Measurements from ENCODE around the gene HIRIP3. TPM values are rescaled to one million over a fixed set of nuclear protein-coding genes. Genes with fewer than 3 reads are reported as not detected.

The HIRIP3 gene
- polyA plus RNA-seq, 3 donors, result 3.3 to 4.8 (median 3.7) TPM

GRCh38 chr16:29978081-29978480, 17.3 kb downstream of the HIRIP3 start:
- DNase-seq, result no peak
- H3K27ac Mint-ChIP-seq, result peak overlapping the region in 4 of 7 donors; percentile 38 to 63 (median 46)
- peaks cover 43% of the 10 kb centered on the region for H4K20me1 ChIP-seq (ENCODE audit: insufficient read depth, low read length)
- no peak for TF ChIP-seq CTCF (IDR thresholded peaks at IDR 0.05)
- H3K4me1 Mint-ChIP-seq, result peaks cover 30% of the 10 kb centered on the region
- intact Hi-C loops (cut with micrococcal nuclease), result loop anchor here in 1 of 2 donors (10.0 kb wide), 1 partner anchor 113 kb away; the partner anchor contains the start of gene CDIPT
- H3K9me3 Mint-ChIP-seq, result peaks cover 0 to 2% (median 0%) of the 10 kb centered on the region in 7 donors
- peaks cover 58 to 64% of the 10 kb centered on the region in 2 donors for H3K36me3 ChIP-seq (replicated peaks in 1 of 2; ENCODE audit: control insufficient read depth in 1 of 2, insufficient read depth in 2 of 2, low read length in 2 of 2)
- no peaks in the 10 kb centered on the region for H3K9me3 ChIP-seq (replicated peaks in 1 of 2; ENCODE audit: control insufficient read depth in 1 of 2, insufficient read depth in 1 of 2, low read length in 2 of 2)
- no peaks in the 10 kb centered on the region for H3K27me3 ChIP-seq (ENCODE audit: control insufficient read depth in 2 of 2, insufficient read depth in 2 of 2, low read length in 2 of 2)
- no peak overlapping the region for H2AFZ ChIP-seq (ENCODE audit: insufficient read depth, low read depth, low read length, poor library complexity, severe bottlenecking)
- no peak overlapping the region for H3K9ac ChIP-seq (ENCODE audit: insufficient read depth, low read length, poor library complexity, severe bottlenecking)
- WGBS (ENCODE audit: insufficient coverage), result 96% methylated on average over 4 of the region's 9 CpGs
- H3K4me1 ChIP-seq (ENCODE audit: control insufficient read depth in 1 of 2, insufficient read depth in 2 of 2, low read length in 2 of 2), result peaks cover 25 to 32% of the 10 kb centered on the region in 2 donors
- peaks cover 46% of the 10 kb centered on the region for H3K79me2 ChIP-seq (ENCODE audit: insufficient read depth, low read length)
- H3K4me3 Mint-ChIP-seq, result no peak overlapping the region
- peaks cover 0 to 5% (median 2%) of the 10 kb centered on the region in 3 donors for H3K27me3 Mint-ChIP-seq (ENCODE audit: low read depth in 3 of 3)
- H3K4me2 ChIP-seq (replicated peaks; ENCODE audit: extremely low read depth, low read length, poor library complexity, severe bottlenecking), result no peak overlapping the region
- peaks cover 55 to 63% of the 10 kb centered on the region in 2 donors for H3K36me3 Mint-ChIP-seq
- H3K4me3 ChIP-seq (replicated peaks in 1 of 3; ENCODE audit: low read depth in 2 of 3, low read length in 3 of 3), result no peak overlapping the region
- H3K27ac ChIP-seq (ENCODE audit: low read depth in 1 of 2, low read length in 2 of 2), result peak overlapping the region in 1 of 2 donors; percentile 8

DNA sequence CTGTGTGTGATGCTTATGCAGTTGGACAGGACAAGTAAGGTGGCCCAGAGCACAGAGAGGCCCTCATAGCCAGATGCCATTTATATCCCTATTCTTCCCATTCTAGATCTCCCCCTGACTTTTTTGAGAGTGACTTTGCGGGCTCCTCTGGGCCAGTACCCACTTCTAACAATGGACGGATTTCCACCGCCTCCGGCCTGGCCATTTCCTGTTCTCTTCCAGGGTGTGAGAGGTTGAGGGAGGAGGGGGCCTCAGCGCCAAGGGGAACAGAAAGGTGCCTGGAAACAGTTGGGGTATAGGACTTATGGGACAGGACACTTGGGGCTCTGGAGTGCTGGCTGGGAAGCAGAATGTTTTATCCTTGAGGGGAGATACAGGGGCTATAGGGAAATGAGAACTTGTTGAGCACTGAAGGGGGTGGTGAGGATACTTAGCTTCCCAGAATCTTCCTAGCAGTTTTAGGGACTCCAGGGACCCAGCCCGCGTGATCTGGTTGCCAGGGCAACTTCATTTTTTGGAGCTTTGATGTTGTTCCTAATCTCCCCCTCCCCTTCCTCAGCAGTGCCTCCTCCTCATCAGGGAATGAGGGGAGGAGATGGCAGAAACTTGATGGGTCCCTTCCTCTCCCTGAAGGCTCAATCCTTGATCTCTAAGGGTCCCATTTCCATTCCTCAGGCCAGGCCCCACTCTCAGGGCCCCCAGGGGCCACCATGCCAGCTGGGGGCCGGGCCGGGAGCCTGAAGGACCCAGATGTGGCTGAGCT, 18.2 kb downstream of the HIRIP3 start:
- peaks cover 0 to 5% (median 0%) of the 10 kb centered on the region in 3 donors for H3K27me3 Mint-ChIP-seq (ENCODE audit: low read depth in 3 of 3)
- Histone ChIP-seq H3K79me2 (ENCODE audit: insufficient read depth, low read length) (peaks cover 46% of the 10 kb centered on the region), H3K27me3 (ENCODE audit: control insufficient read depth in 2 of 2, insufficient read depth in 2 of 2, low read length in 2 of 2) (no peaks in the 10 kb centered on the region), H3K4me2 (replicated peaks; ENCODE audit: extremely low read depth, low read length, poor library complexity, severe bottlenecking) (no peak overlapping the region), H3K9me3 (replicated peaks in 1 of 2; ENCODE audit: control insufficient read depth in 1 of 2, insufficient read depth in 1 of 2, low read length in 2 of 2) (no peaks in the 10 kb centered on the region), H4K20me1 (ENCODE audit: insufficient read depth, low read length) (peaks cover 47% of the 10 kb centered on the region), H2AFZ (ENCODE audit: insufficient read depth, low read depth, low read length, poor library complexity, severe bottlenecking) (no peak overlapping the region), H3K27ac (ENCODE audit: low read depth in 1 of 2, low read length in 2 of 2) (no peak overlapping the region), H3K4me1 (ENCODE audit: control insufficient read depth in 1 of 2, insufficient read depth in 2 of 2, low read length in 2 of 2) (peaks cover 31 to 41% of the 10 kb centered on the region in 2 donors), H3K4me3 (replicated peaks in 1 of 3; ENCODE audit: low read depth in 2 of 3, low read length in 3 of 3) (no peak overlapping the region), H3K9ac (ENCODE audit: insufficient read depth, low read length, poor library complexity, severe bottlenecking) (no peak overlapping the region), H3K36me3 (replicated peaks in 1 of 2; ENCODE audit: control insufficient read depth in 1 of 2, insufficient read depth in 2 of 2, low read length in 2 of 2) (peaks cover 49 to 57% of the 10 kb centered on the region in 2 donors)
- DNase-seq, result no peak
- H3K36me3 Mint-ChIP-seq, result peaks cover 47 to 56% of the 10 kb centered on the region in 2 donors
- peak overlapping the region in 3 of 7 donors; percentile 50 to 76 (median 67) for H3K27ac Mint-ChIP-seq
- peaks cover 0 to 2% (median 0%) of the 10 kb centered on the region in 7 donors for H3K9me3 Mint-ChIP-seq
- WGBS (ENCODE audit: insufficient coverage), result 100% methylated on average over 2 of the region's 9 CpGs
- intact Hi-C loops (cut with micrococcal nuclease), result loop anchor here in 1 of 2 donors (10.0 kb wide), 1 partner anchor 112 kb away; the partner anchor contains the start of gene CDIPT
- H3K4me3 Mint-ChIP-seq, result no peak overlapping the region
- peaks cover 38% of the 10 kb centered on the region for H3K4me1 Mint-ChIP-seq
- TF ChIP-seq CTCF (IDR thresholded peaks at IDR 0.05), result no peak
